Common myeloid progenitor, CD34-positive (primary cell): ENCODE measurements around the gene TEX261.
"Not testable (repeated sequence)": the region's sequence is repeated elsewhere in the genome, so short reads cannot be mapped to it uniquely, and the experiment has no call there.

Source experiments
- CTCF ChIA-PET: fragments of 350-600 bp; sonication (Branson Sonifier 250); formaldehyde crosslinking; loops from one replicate; lab custom pipeline; 2021; ENCODE audit warnings: antibody characterized with exemption; lab: Charles Lee
- POLR2A ChIA-PET: fragments of 350-600 bp; sonication (Branson Sonifier 250); formaldehyde crosslinking; loops from one replicate; lab custom pipeline; 2021; ENCODE audit warnings: antibody characterized with exemption; lab: Charles Lee
- DNase-seq, 3 donors: peaks; one replicate each; pipeline versions ENCODE4 v3.0.0 to v3.0.0-alpha.2; 2013
- H3K27ac ChIP-seq, 2 experiments: 1 replicate in 1 of 2; 2 replicates in 1 of 2; pipeline ENCODE4 v1.7.0; 2013; ENCODE audit warnings: inconsistent platforms in 2 of 2, low read length in 2 of 2, mild to moderate bottlenecking in 2 of 2, low read depth in 1 of 2, moderate library complexity in 1 of 2; ENCODE audit not compliant: severe bottlenecking in 2 of 2, insufficient read depth in 1 of 2, poor library complexity in 1 of 2
- H3K27me3 ChIP-seq, 5 experiments: replicated peaks in 2 of 5; 1 replicate in 3 of 5; 2 replicates in 2 of 5; pipeline versions ENCODE4 v1.6.1 to v1.7.0; 2013; ENCODE audit warnings: low read length in 4 of 5, mild to moderate bottlenecking in 2 of 5, moderate library complexity in 2 of 5, inconsistent platforms in 1 of 5; ENCODE audit not compliant: insufficient read depth in 5 of 5, control insufficient read depth in 4 of 5
- H3K36me3 ChIP-seq, 4 experiments: 1 replicate in 2 of 4; 2 replicates in 2 of 4; pipeline versions ENCODE4 v1.6.1 to v1.7.0; 2013; ENCODE audit warnings: low read length in 3 of 4, control low read depth in 1 of 4, mild to moderate bottlenecking in 1 of 4; ENCODE audit not compliant: control insufficient read depth in 4 of 4, insufficient read depth in 4 of 4
- H3K4me1 ChIP-seq, 4 experiments: 1 replicate in 3 of 4; 2 replicates in 1 of 4; pipeline versions ENCODE4 v1.6.1 to v1.7.1; 2013; ENCODE audit warnings: low read length in 3 of 4, mild to moderate bottlenecking in 3 of 4, control low read depth in 1 of 4, inconsistent platforms in 1 of 4, moderate library complexity in 1 of 4; ENCODE audit not compliant: control insufficient read depth in 4 of 4, insufficient read depth in 4 of 4; ENCODE audit errors: control extremely low read depth in 1 of 4
- H3K4me3 ChIP-seq, 7 experiments: 1 replicate in 4 of 7; 2 replicates in 3 of 7; pipeline versions ENCODE4 v1.5.1 to v1.7.0; 2013; ENCODE audit warnings: mild to moderate bottlenecking in 7 of 7, low read length in 6 of 7, moderate library complexity in 6 of 7, inconsistent platforms in 2 of 7, low read depth in 2 of 7, control low read depth in 1 of 7; ENCODE audit not compliant: insufficient read depth in 4 of 7, control insufficient read depth in 1 of 7; ENCODE audit errors: extremely low read depth in 1 of 7
- H3K9me3 ChIP-seq, 5 experiments: 1 replicate in 4 of 5; 2 replicates in 1 of 5; pipeline versions ENCODE4 v1.6.1 to v1.7.1; 2013; ENCODE audit warnings: low read length in 4 of 5, mild to moderate bottlenecking in 2 of 5, inconsistent platforms in 1 of 5, low read depth in 1 of 5, moderate library complexity in 1 of 5; ENCODE audit not compliant: control insufficient read depth in 4 of 5, insufficient read depth in 2 of 5; ENCODE audit errors: control extremely low read depth in 1 of 5
- WGBS: methylation state at CpG from one replicate; pipeline ENCODE4 v1.1.5; 2013; ENCODE audit not compliant: insufficient coverage; 5-methylcytosine and 5-hydroxymethylcytosine counted together

The TEX261 gene

DNA sequence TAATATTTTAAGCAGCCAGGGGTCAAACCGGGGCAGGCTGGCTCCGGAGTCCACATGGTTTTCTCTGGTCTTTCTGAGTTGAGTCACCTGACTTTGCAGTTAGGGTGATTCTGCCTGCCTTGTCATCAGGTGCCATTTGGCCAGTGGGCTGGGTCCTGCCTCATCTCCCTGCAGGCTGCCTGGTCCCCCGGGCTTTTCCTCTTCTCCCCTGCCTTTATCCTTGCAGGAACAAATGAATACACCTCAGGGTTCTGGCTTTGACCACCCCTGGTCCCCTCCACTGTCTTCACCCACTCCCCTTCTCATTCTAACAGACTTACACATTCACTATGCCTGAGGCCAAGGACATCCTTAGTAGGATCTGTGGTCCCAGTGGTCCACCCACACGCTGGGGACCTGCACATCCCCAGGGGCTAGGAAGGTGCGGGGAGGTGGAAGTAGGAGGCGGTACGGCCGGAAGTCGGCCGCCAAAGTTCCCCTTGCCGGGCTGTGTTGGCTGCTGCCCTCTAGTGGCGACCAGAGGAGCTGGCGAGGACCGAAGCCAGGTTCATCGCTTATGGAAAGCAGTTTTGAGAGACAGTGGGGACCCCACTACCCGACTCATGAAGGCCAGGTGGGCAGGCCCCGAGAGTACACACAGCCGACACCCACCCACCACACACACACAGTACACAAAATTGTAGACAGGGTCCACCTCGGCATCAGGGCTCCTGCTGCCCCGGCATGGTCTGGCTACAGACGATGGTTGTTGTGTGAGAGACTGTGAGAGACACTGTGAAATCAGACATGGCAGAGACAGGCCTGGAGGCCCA lies 6.3 kb upstream of the TEX261 start:
- CTCF ChIA-PET, result interaction anchor here (1.0 to 4.8 kb wide), 13 partner anchors 8 to 392 kb away, joined by 3 to 14 read pairs (median 6); no protein-coding TSS in a partner anchor
- DNase-seq, result peak; percentile 66 to 81 (median 78)
- Histone ChIP-seq H3K4me3 (peak overlapping the region in 6 of 7 experiments; percentile 44 to 77 (median 51)), H3K36me3 (no peaks in the 10 kb centered on the region), H3K27me3 (peaks cover 0 to 4% (median 0%) of the 10 kb centered on the region in 5 experiments), H3K27ac (no peak overlapping the region), H3K9me3 (no peaks in the 10 kb centered on the region), H3K4me1 (peaks cover 0 to 12% (median 6%) of the 10 kb centered on the region in 4 experiments)
- POLR2A ChIA-PET, result no interaction called here
- 37% methylated on average over 14 of the region's 21 CpGs for WGBS

DNA sequence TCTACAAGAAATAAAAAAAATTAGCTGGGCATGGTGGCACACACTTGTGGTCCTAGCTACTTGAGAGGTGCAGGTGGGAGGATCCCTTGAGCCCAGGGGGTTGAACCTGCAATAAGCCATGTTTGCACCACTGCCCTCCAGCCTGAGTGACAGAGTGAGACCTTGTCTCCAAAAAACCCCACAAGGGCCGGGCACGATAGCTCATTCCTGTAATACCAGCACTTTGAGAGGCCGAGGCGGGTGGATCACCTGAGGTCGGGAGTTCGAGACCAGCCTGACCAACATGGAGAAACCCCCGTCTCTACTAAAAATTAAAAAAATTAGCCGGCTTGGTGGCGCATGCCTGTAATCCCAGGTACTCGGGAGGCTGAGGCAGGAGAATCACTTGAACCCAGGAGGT lies 5.3 kb upstream of the TEX261 start:
- DNase-seq, H3K27ac ChIP-seq, H3K9me3 ChIP-seq, H3K4me3 ChIP-seq, H3K36me3 ChIP-seq, POLR2A ChIA-PET, H3K27me3 ChIP-seq: not testable (repeated sequence)
- WGBS, result 97% methylated on average over 7 of the region's 10 CpGs
- peaks cover 2 to 21% (median 11%) of the 10 kb centered on the region in 4 experiments for H3K4me1 ChIP-seq
- CTCF ChIA-PET, result interaction anchor here (0.5 to 3.0 kb wide), 5 partner anchors 15 to 71 kb away, joined by 3 to 12 read pairs (median 7); no protein-coding TSS in a partner anchor

- ChIA-PET POLR2A (interaction anchor here (0.7 kb wide), 1 partner anchor 69 kb away, joined by 4 read pairs; the partner anchor contains the start of gene NAGK), CTCF (interaction anchor here (0.9 to 3.0 kb wide), 3 partner anchors 14 to 52 kb away, joined by 3 to 7 read pairs (median 6); no protein-coding TSS in a partner anchor)
- DNase-seq, result no peak
- H3K36me3 ChIP-seq, result no peaks in the 10 kb centered on the region
- H3K4me1 ChIP-seq, result peaks cover 2 to 22% (median 12%) of the 10 kb centered on the region in 4 experiments
- H3K9me3 ChIP-seq, result no peaks in the 10 kb centered on the region
- H3K27ac ChIP-seq, result no peak overlapping the region
- H3K27me3 ChIP-seq, result peaks cover 0 to 2% (median 0%) of the 10 kb centered on the region in 5 experiments
- H3K4me3 ChIP-seq, result no peak overlapping the region
- WGBS, result 100% methylated on average over 1 of the region's 2 CpGs
These were observed 4.7 kb upstream of the TEX261 start for GRCh38 chr2:70999362-70999761.

GRCh38 chr2:70998885-70999284 lies 4.2 kb upstream of the TEX261 start:
- not testable (repeated sequence) for H3K27me3 ChIP-seq, H3K9me3 ChIP-seq, H3K27ac ChIP-seq, H3K36me3 ChIP-seq, H3K4me3 ChIP-seq, DNase-seq
- POLR2A ChIA-PET, result interaction anchor here (0.7 kb wide), 1 partner anchor 69 kb away, joined by 4 read pairs; the partner anchor contains the start of gene NAGK
- CTCF ChIA-PET, result interaction anchor here (0.9 to 1.1 kb wide), 2 partner anchors 13 to 35 kb away, joined by 3 to 4 read pairs; no protein-coding TSS in a partner anchor
- WGBS, result no CpG with 5 or more reads among the region's 4 CpGs
- H3K4me1 ChIP-seq, result peaks cover 4 to 27% (median 16%) of the 10 kb centered on the region in 4 experiments

DNA sequence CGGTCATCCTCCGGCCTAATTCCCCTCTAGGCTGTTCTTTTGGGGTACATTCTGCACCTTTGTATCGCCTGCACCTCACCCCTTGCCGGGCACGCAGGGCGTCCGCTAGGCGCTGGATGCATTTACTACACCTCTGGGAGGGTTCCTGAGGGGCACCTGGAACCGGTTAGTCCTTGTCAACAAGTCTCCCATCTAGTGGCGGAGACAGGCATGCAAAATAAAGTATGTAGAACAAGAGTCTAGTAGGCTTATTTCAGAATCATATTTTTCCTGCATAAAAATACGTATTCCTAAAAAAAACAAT lies 705 bp upstream of the TEX261 start:
- Histone ChIP-seq H3K9me3 (no peaks in the 10 kb centered on the region), H3K27me3 (no peaks in the 10 kb centered on the region), H3K27ac (peak overlapping the region in 1 of 2 experiments; percentile 34), H3K4me1 (peaks cover 8 to 31% (median 23%) of the 10 kb centered on the region in 4 experiments), H3K36me3 (peaks cover 0 to 22% (median 13%) of the 10 kb centered on the region in 4 experiments), H3K4me3 (peak overlapping the region; percentile 82 to 95 (median 89))
- WGBS, result 2% methylated on average over 9 of the region's 11 CpGs
- DNase-seq, result peak; percentile 68 to 80 (median 76)
- POLR2A ChIA-PET, result no interaction called here
- CTCF ChIA-PET, result no interaction called here

GRCh38 chr2:70994009-70994698 lies 519 bp downstream of the TEX261 start:
- ChIA-PET CTCF (interaction anchor here (0.8 to 3.6 kb wide), 6 partner anchors 9 to 77 kb away, joined by 3 to 19 read pairs (median 4); no protein-coding TSS in a partner anchor), POLR2A (no interaction called here)
- DNase-seq, result peak in 1 of 3 donors; percentile 38
- H3K9me3 ChIP-seq, result no peaks in the 10 kb centered on the region
- H3K4me3 ChIP-seq, result peak overlapping the region; percentile 68 to 95 (median 88)
- peaks cover 8 to 27% (median 20%) of the 10 kb centered on the region in 4 experiments for H3K4me1 ChIP-seq
- H3K27me3 ChIP-seq, result no peaks in the 10 kb centered on the region
- H3K27ac ChIP-seq, result peak overlapping the region; percentile 54 to 67
- WGBS, result 1% methylated on average over 46 of the region's 49 CpGs
- H3K36me3 ChIP-seq, result peaks cover 0 to 33% (median 25%) of the 10 kb centered on the region in 4 experiments
